Tongue (tissue), 2 donors: Measurements from ENCODE around the gene EXOC5. TPM values are rescaled to one million over a fixed set of nuclear protein-coding genes. Genes with fewer than 3 reads are reported as not detected.
"Not testable (repeated sequence)": the region's sequence is repeated elsewhere in the genome, so short reads cannot be mapped to it uniquely, and the experiment has no call there.

Experiments
- DNase-seq: peaks from one replicate; pipeline ENCODE4 v3.0.0-alpha.2; 2015
- total RNA-seq: library from RNA; depleted of rRNA; stranded (reverse); fragments of >200 nt; gene quantifications from one replicate; pipeline ENCODE4 v1.2.3, GENCODE V29; 2014

The EXOC5 gene
- total RNA-seq, 1 donor from 2014 or later, result 80.6 TPM

- DNase-seq, result no peak
Measured at GRCh38 chr14:57259672-57260071, 9.0 kb downstream of the EXOC5 start.

DNA sequence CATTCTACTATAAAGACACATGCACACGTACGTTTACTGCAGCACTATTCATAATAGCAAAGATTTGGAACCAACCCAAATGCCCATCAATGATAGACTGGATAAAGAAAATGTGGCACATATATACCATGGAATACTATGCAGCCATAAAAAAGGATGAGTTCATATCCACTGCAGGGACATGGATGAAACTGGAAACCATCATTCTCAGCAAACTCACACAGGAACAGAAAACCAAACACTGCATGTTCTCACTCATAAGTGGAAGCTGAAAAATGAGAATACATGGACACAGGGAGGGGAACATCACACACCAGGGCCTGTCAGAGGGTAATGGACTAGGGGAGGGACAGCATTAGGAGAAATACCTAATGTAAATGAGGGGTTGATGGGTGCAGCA lies 10.5 kb downstream of the EXOC5 start:
- DNase-seq, result not testable (repeated sequence)

DNA sequence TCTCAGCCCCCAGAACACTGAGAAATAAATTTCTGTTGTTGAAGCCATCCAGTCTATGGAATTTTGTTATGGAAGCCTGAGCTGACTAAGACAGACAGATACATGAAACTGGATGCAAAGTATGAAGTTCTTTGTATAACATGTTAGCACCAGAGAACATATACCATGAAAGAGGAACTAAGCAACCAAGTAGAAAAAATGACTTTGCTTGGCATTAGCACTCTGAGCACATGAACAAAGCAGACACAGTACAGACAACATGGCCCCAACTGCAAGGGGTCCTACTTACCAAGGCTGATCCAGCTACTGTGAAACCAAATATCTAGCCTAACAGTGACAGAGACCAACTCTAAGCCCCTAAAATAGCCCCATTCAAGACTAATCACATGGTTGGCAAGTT lies 13.8 kb downstream of the EXOC5 start:
- DNase-seq, result no peak

GRCh38 chr14:57246933-57247657 lies 21.6 kb downstream of the EXOC5 start:
- DNase-seq, result no peak

DNA sequence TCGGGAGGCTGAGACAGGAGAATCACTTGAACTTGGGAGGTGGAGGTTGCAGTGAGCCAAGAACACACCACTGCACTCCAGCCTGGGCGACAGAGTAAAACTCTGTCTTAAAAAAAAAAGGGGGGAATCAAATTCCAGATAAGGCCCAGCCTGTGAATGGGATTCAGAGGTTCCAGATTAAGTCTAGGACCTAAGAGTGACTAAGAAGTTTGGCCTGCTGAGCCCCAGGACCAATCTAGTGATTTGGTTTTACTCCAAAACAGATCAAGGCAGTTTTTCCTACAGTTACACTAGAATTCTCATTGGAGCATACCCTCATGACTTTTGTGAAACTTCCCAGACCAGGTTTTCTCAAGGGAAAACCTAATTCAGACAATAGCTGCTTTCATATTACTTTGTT lies 22.8 kb downstream of the EXOC5 start:
- DNase-seq, result no peak

DNA sequence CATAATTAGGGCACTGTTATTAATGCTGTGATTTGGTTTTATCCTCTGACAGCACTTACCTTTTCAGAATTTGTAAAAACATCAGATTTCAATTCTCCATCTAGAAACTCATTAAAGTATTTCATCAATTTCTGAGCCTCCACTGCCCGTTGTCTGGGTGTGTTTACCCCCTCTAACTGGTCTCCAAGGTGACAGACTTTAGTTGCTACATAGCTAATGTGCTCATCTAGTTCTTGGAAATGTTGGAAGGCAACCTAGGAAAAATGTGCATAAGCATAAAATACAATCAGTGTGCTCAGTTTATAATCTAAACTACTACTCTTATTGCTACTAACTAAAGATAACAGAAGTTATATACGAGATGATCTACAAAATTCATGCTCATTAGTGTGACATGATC lies 24.6 kb downstream of the EXOC5 start:
- peak; percentile 5 for DNase-seq

DNA sequence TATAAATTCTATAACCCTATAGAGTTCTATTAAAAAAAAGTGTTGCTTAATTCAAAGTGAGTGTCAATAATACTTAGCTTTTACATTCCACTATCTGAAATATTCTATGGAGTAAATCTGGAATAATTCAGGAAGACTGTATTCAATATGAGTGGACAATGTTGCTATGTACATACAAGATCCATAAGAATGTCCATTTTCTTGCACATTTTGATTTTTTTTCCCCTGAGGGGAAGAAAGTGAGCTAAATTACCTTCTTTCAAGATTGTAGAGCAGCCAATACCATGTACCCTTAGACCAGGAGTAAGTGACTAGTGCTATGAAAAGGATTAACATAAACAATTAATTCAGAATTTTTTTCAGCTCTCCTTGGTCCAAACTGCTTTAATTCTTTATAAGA lies 25.4 kb downstream of the EXOC5 start:
- DNase-seq, result no peak

DNA sequence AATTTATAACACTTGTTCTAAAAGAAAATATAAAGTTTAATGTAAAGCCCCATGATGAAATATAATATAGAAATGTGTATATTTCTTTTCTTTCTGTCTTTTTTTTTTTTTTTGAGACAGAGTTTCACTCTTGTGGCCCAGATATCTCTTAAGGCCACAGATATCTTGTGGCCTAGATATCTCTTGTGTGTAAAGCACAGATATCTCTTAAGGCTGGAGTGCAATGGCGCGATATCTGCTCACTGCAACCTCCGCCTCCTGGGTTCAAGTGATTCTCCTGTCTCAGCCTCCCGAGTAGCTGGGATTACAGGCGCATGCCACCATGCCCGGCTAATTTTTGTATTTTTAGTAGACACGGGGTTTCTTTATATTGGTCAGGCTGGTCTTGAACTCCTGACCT lies 28.6 kb downstream of the EXOC5 start:
- DNase-seq, result not testable (repeated sequence)

DNA sequence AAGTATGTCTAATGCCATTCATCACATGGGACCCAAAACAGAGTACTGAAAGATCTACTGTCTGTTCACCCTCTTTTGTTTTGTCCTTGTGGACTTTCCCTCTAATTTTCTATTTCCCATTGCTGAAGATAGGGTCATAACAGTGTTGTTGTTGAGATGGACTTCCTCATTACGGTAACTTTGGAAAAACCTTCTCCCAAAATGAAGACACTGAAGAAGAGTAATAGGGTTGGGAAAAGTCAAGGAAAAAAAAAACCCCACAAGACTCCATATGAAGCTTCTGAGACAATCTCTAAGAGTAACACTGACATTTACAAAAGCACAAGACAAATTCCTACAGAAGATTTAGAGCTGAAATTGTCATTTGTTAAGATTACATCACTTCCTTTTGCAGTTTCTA lies 36.7 kb downstream of the EXOC5 start:
- no peak for DNase-seq

GRCh38 chr14:57228320-57228719 lies 40.4 kb downstream of the EXOC5 start:
- DNase-seq, result not testable (repeated sequence)

GRCh38 chr14:57227083-57227482 lies 41.6 kb downstream of the EXOC5 start:
- DNase-seq, result no peak

DNA sequence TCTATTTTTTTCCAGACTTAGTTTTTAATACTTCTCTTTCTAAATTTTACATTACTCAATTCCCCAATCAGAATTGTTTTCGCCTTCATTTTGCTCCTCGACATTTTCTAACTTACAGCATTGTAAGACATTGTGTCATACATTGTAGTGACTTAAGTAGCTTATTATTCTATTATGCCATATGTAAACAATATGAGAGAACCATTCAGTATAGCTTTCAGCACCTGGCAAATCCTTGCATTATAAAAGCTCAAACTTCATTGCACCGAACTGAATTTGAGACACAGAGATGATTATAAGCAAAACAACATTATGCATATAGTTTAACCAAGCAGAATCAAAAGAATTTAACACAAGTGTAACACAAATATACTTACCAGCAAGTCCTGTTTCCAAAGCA lies 46.8 kb downstream of the EXOC5 start:
- peak; percentile 2 for DNase-seq

- DNase-seq, result no peak
Measured at GRCh38 chr14:57212919-57213318, 55.8 kb downstream of the EXOC5 start.

- DNase-seq, result no peak
Measured at GRCh38 chr14:57209561-57209960, 59.1 kb downstream of the EXOC5 start.

- no peak for DNase-seq
Measured at GRCh38 chr14:57205938-57206337, 62.8 kb downstream of the EXOC5 start.

GRCh38 chr14:57202672-57203071 lies 66.0 kb downstream of the EXOC5 start:
- DNase-seq, result not testable (repeated sequence)

DNA sequence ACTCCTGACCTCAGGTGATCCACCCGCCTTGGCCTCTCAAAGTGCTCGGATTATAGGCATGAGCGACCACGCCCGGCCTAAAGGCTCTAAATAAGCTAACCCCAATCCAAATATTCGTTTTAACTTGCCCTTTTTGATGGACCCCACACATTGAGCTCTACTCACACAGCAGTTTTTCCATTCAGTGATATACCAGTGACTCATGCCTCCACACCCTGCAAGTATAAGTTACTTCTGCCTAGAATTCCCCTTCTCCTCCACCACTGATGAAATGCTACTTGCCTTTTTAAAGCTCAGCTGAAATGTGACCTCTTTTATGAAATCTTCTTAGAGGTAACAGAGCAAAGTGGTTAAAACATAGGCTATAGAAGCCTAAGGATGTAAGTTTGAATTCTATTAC lies 68.8 kb downstream of the EXOC5 start:
- DNase-seq, result no peak

GRCh38 chr14:57189070-57189469 lies 79.6 kb downstream of the EXOC5 start:
- peak; percentile 91 for DNase-seq

DNA sequence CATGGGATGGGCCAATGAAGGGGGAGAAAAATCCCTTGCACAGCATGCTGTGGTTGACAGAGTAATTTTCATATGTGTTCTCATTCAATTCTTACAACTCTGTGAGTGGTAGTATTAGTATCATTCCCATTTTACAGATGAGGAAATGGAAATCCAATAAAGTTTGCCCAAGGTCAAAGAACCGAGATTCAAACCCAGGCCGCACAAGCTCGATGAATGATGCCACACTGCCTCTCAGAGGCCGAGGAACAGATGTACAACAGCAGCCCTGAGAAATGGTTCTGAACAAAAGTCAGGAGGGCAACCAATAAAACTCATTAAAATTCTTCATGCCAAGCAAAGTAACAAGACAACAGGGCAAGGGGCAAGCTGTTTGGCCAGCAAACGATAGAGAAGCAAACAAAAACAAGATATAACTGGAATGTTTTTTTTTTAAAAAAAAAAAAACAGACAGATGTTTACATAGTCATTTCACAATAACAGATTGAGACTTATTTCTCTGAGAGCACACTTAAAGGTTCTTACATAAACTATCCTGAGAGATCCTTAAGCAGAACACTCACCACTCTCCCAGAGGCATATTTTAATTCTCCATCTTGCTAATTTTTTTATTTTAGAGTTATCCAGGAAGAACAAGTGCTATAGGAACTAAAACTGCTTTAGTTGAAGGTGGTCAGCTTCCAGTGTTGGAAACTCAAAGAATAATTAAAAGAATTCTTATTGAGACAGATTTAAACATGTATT lies 85.8 kb downstream of the EXOC5 start:
- peak; percentile 24 for DNase-seq

DNA sequence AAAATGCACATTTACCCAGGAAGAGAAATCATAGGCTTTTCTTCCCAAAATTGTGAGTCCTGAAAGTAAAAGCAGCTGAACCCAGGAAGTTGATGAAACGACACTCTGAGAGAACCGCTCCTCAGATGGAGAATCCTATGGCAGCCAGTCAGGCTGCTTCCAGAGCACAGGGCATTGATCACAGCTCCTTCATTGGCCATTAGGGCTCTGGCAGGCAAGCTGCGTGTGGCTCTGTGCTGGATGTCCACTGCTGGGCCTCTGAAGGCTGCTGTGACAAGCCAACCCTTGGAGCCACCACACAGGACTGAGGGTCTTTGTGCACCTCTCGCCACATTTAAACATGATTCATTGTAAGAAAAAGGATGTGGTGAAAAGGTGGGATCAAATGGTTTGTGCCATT lies 89.4 kb downstream of the EXOC5 start:
- no peak for DNase-seq

GRCh38 chr14:57174466-57174865 lies 94.2 kb downstream of the EXOC5 start:
- DNase-seq, result no peak

DNA sequence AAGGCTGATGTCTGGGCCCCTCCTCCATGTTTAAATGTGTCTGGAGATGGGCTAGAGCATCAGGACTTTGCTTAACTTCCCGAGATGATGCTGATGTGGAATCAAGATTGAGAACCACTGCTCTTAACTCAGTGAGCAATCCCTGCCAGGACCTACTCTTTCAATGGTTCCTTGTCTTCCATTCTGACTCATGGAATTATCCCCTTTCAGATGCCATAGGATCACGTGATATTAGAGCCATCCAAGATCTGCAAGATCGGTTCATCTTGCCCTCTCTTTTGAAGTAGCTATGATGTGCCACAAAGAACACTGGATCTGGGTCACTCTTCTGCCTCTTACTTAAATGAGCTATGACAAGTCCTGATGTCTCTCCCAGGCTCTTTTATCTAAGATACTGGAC lies 96.8 kb downstream of the EXOC5 start:
- no peak for DNase-seq

GRCh38 chr14:57171363-57171762 lies 97.3 kb downstream of the EXOC5 start:
- peak; percentile 30 for DNase-seq

- no peak for DNase-seq
Measured at GRCh38 chr14:57169901-57170300, 98.8 kb downstream of the EXOC5 start.
